Inflammatory macrophage treated with lipopolysaccharide for 4 hours (primary cell): ENCODE measurements around the gene SHQ1.
"Not testable (repeated sequence)": the region's sequence is repeated elsewhere in the genome, so short reads cannot be mapped to it uniquely, and the experiment has no call there.

Experiments used
- DNase-seq: peaks from one replicate; pipeline ENCODE4 v3.0.0-alpha.2; 2020

Gene SHQ1

DNA sequence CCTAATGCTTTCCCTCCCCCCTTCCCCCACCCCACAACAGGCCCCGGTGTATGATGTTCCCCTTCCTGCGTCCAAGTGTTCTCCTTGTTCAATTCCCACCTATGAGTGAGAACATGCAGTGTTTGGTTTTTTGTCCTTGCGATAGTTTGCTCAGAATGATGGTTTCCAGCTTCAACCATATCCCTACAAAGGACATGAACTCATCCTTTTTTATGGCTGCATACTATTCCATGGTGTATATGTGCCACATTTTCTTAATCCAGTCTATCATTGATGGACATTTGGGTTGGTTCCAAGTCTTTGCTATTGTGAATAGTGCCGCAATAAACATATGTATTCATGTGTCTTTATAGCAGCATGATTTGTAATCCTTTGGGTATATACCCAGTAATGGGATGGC lies 137.8 kb downstream of the SHQ1 start:
- DNase-seq: not testable (repeated sequence)

DNA sequence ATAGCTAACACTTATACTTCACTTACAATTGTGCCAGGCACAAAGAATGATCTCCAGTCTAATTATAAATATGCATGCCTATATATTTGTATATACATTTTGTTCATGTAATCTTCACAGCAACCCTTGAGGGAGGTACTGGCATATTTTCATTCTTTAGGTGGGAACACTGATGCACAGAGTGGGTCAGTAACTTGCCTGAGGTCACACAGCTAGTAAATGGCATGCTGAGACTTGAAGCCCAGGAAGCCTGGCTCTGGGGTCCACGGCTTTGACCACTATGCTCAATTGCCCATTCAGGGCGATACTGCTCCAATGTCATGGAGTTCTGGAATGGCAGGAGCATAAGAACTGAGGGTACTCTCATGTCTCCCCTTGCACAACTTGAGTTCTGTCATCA lies 139.8 kb downstream of the SHQ1 start:
- DNase-seq: no peak

DNA sequence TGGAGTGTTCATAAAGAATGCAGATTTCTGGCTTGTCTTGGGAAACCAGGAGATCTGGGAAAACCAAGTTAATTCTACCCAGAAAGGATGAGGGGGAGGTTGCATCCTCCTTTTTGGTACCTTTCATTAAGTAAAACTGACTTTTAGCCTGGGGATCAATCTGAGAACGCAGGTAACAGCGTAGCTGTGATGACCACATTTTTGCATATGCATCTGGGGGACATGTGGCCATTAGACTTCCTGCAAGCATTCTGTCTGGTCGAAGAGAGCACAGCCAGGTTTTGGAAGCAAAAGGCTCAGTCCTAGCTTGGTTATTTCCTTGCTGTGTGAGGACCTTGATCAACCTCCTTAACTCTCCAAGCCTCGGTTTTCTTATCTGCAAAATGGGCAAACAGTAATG lies 145.2 kb downstream of the SHQ1 start:
- no peak for DNase-seq

DNA sequence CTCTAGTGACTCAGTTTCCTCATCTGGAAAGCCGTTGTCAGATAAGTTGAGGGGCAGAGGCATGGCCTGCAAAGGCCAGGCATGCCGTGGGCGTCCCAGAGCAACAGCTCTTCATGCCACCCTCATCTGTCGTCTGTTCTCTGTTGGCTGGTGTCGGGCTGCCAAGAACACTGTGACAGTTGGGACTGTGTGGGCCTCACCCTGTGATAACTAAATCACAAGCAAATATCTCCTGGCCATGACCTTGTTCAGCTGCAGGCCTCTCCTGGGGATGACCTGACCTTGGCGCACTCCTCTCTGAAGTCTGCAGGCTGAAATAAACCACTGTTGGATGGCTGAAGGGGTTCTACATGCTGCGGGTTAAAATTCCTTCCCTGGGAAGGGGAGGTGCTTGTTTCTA lies 145.9 kb downstream of the SHQ1 start:
- no peak for DNase-seq

DNA sequence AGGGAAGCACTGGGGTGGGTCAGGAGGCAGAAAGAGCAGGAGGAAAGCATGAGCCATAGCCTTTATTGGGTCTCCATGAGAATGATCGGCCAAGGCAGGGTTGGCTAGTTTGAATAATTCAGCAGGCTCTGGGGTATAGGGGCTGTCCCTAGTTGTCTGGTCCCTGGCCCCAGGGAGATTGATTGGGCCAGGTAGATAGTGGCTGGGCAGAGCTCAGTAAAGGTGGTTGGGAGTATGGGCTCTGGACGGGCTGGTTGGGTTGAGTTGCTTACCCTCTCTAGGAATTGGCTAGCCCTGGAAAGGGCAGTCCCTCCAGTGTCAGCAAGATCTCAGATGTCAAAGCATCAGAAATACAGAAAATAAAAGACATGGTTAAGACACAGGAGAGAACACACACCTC lies 148.1 kb downstream of the SHQ1 start:
- no peak for DNase-seq

DNA sequence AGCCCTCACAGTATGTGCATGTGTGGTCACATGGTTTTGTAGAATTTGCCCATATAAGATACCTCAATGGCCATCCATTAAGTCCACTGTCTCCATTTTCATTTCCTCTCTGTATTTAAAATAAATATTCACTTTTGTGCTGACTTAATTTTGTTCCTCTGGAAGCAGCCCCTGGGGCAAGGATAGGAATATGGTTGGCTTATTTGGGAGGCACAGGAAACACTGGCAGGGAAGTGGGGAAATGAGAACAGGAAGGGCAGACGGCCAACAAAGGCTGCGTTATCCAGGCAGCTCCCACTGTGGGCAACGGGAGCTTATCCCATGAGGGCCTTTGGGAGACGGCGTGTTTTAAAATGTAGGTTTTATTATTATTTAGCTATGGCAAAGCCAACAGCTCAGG lies 148.6 kb downstream of the SHQ1 start:
- no peak for DNase-seq
